Liver (tissue), 9 donors: ENCODE results near the gene NSMF. TPM values are rescaled to one million over a fixed set of nuclear protein-coding genes. Genes with fewer than 3 reads are reported as not detected.
A peak's percentile ranks its signal among the peaks of the same experiment; 100 is the strongest.

Experiments used
- DNase-seq: peaks from one replicate; pipeline ENCODE4 v3.0.0-alpha.2; 2017; ENCODE audit warnings: low spot score
- H3K27ac ChIP-seq, 2 donors: one replicate each; pipeline ENCODE4 v1.7.0; 2013; ENCODE audit warnings: inconsistent platforms in 2 of 2, low read length in 2 of 2, control low read depth in 1 of 2, low read depth in 1 of 2, mild to moderate bottlenecking in 1 of 2
- H3K27me3 ChIP-seq, 4 donors: one replicate each; pipeline versions ENCODE4 v1.6.1 to v1.7.0; 2013; ENCODE audit warnings: low read length in 3 of 4, inconsistent platforms in 1 of 4, mild to moderate bottlenecking in 1 of 4, moderate library complexity in 1 of 4; ENCODE audit not compliant: control insufficient read depth in 4 of 4, insufficient read depth in 4 of 4
- H3K36me3 ChIP-seq, 4 donors: one replicate each; pipeline versions ENCODE4 v1.6.1 to v1.7.0; 2013; ENCODE audit warnings: low read length in 3 of 4, mild to moderate bottlenecking in 3 of 4, low read depth in 1 of 4, moderate library complexity in 1 of 4; ENCODE audit not compliant: control insufficient read depth in 4 of 4, insufficient read depth in 3 of 4
- H3K4me1 ChIP-seq, 4 donors: one replicate each; pipeline versions ENCODE4 v1.6.1 to v1.7.0; 2013; ENCODE audit warnings: low read length in 3 of 4, mild to moderate bottlenecking in 3 of 4, moderate library complexity in 1 of 4; ENCODE audit not compliant: control insufficient read depth in 4 of 4, insufficient read depth in 4 of 4
- H3K4me3 ChIP-seq, 3 donors: one replicate each; pipeline versions ENCODE4 v1.6.1 to v1.7.0; 2013; ENCODE audit warnings: low read length in 3 of 3, control low read depth in 1 of 3, low read depth in 1 of 3, mild to moderate bottlenecking in 1 of 3
- H3K9ac ChIP-seq, 2 donors: one replicate each; pipeline ENCODE4 v1.7.0; 2013; ENCODE audit warnings: low read length in 2 of 2, mild to moderate bottlenecking in 2 of 2, moderate library complexity in 2 of 2, control low read depth in 1 of 2, low read depth in 1 of 2
- H3K9me3 ChIP-seq, 4 donors: one replicate each; pipeline versions ENCODE4 v1.6.1 to v1.7.0; 2013; ENCODE audit warnings: low read length in 3 of 4; ENCODE audit not compliant: control insufficient read depth in 4 of 4
- EGR1 ChIP-seq, 2 donors: IDR thresholded peaks; 2 replicates each; pipeline ENCODE4 v1.6.1; 2016 to 2018; ENCODE audit warnings: antibody characterized with exemption in 2 of 2, low read depth in 2 of 2
- FOXA1 ChIP-seq: IDR thresholded peaks from 2 replicates; pipeline ENCODE4 v1.6.1; 2016; ENCODE audit warnings: antibody characterized with exemption
- FOXA2 ChIP-seq: IDR thresholded peaks from 2 replicates; pipeline ENCODE4 v1.6.1; 2016; ENCODE audit warnings: antibody characterized with exemption
- GABPA ChIP-seq, 2 donors: IDR thresholded peaks in 1 of 2; conservative IDR thresholded peaks in 1 of 2; 2 replicates each; pipeline ENCODE4 v1.6.1; 2016; ENCODE audit warnings: antibody characterized with exemption in 2 of 2, mild to moderate bottlenecking in 1 of 2, moderate library complexity in 1 of 2
- HNF4A ChIP-seq, 2 donors: conservative IDR thresholded peaks; 2 replicates each; pipeline ENCODE4 v1.6.1; 2016; ENCODE audit warnings: antibody characterized with exemption in 2 of 2, mild to moderate bottlenecking in 2 of 2
- HNF4G ChIP-seq: IDR thresholded peaks from 2 replicates; pipeline ENCODE4 v1.6.1; 2016; ENCODE audit warnings: antibody characterized with exemption
- JUND ChIP-seq, 2 donors: IDR thresholded peaks; 2 replicates each; pipeline ENCODE4 v1.6.1; 2016; ENCODE audit warnings: antibody characterized with exemption in 2 of 2
- MAX ChIP-seq: IDR thresholded peaks from 2 replicates; pipeline ENCODE4 v1.6.1; 2016; ENCODE audit warnings: antibody characterized with exemption
- RAD21 ChIP-seq, 2 donors: IDR thresholded peaks; 2 replicates each; pipeline ENCODE4 v1.6.1; 2016; ENCODE audit warnings: antibody characterized with exemption in 2 of 2, mild to moderate bottlenecking in 2 of 2
- RXRA ChIP-seq, 2 donors: IDR thresholded peaks; 2 replicates each; pipeline ENCODE4 v1.6.1; 2017 to 2018; ENCODE audit warnings: antibody characterized with exemption in 2 of 2, mild to moderate bottlenecking in 1 of 2
- SP1 ChIP-seq: IDR thresholded peaks from 2 replicates; pipeline ENCODE4 v1.6.1; 2018; ENCODE audit warnings: antibody characterized with exemption, mild to moderate bottlenecking
- TAF1 ChIP-seq: conservative IDR thresholded peaks from 2 replicates; pipeline ENCODE4 v1.6.1; 2016; ENCODE audit warnings: antibody characterized with exemption, mild to moderate bottlenecking
- YY1 ChIP-seq: IDR thresholded peaks from 2 replicates; pipeline ENCODE4 v1.6.1; 2016; ENCODE audit warnings: antibody characterized with exemption, mild to moderate bottlenecking
- ZBTB33 ChIP-seq: IDR thresholded peaks from 2 replicates; pipeline ENCODE4 v1.6.1; 2016; ENCODE audit warnings: antibody characterized with exemption
- WGBS: extraction: QIAGEN DNeasy Blood & Tissue Kit; methylation state at CpG from one replicate; pipeline ENCODE4 v1.1.7; 2013; 5-methylcytosine and 5-hydroxymethylcytosine counted together
- polyA plus RNA-seq, 2 donors: library from polyadenylated mRNA; stranded (reverse) in 1 of 2; unstranded in 1 of 2; fragments of 200-250 nt in 1 of 2; fragments of >200 nt in 1 of 2; fragmentation: Nextera tagmentation in 1 of 2; extraction: Ambion mirVana in 1 of 2; gene quantifications; one replicate each; pipeline versions ENCODE4 v1.2.1 to v1.2.3, GENCODE V29; 2013 to 2015
- total RNA-seq, 2 donors: library from RNA; depleted of rRNA; stranded (reverse); fragments of >200 nt; gene quantifications; one replicate each; pipeline ENCODE4 v1.2.3, GENCODE V29; 2014
- TF ChIP-seq, protein P1 (sequence below): IDR thresholded peaks from 2 replicates; pipeline ENCODE4 v1.6.1; 2016; ENCODE audit warnings: antibody characterized with exemption
- TF ChIP-seq, protein P2 (sequence below): fragments of 150-350 bp; IDR thresholded peaks from 2 replicates; pipeline ENCODE4 v1.5.1; 2017; ENCODE audit warnings: improper control_type of control experiment, low read depth, low read length; ENCODE audit not compliant: missing input control
- TF ChIP-seq, protein P3 (sequence below): IDR thresholded peaks from 2 replicates; pipeline ENCODE4 v1.6.1; 2016; ENCODE audit warnings: antibody characterized with exemption, mild to moderate bottlenecking
- donor health status: healthy.
- donor health status: healthy.
- donor health status: healthy.
- donor health status: healthy.
- donor health status: healthy.

NSMF gene
- total and polyA plus RNA-seq, 4 donors = 1.7 to 13.5 (median 8.7) TPM

GRCh38 chr9:137460363-137461315 lies 1.5 kb upstream of the NSMF start:
- Histone ChIP-seq H3K36me3 (peaks cover 0 to 6% (median 1%) of the 10 kb centered on the region in 4 donors), H3K27me3 (no peaks in the 10 kb centered on the region), H3K4me3 (no peak overlapping the region), H3K27ac (no peak overlapping the region), H3K9me3 (no peaks in the 10 kb centered on the region), H3K4me1 (peaks cover 8 to 34% (median 23%) of the 10 kb centered on the region in 4 donors), H3K9ac (no peak overlapping the region)
- 96% methylated on average over 31 of the region's 31 CpGs for WGBS
- no peak for TF ChIP-seq HNF4A (conservative IDR thresholded peaks at IDR 0.05)
- TF ChIP-seq HNF4G = no peak
- TF ChIP-seq MAX = no peak
- TF ChIP-seq YY1 = no peak
- TF ChIP-seq, protein P1, sequence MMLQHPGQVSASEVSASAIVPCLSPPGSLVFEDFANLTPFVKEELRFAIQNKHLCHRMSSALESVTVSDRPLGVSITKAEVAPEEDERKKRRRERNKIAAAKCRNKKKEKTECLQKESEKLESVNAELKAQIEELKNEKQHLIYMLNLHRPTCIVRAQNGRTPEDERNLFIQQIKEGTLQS = no peak
- TF ChIP-seq JUND (IDR thresholded peaks at IDR 0.05) = no peak
- no peak for DNase-seq

DNA sequence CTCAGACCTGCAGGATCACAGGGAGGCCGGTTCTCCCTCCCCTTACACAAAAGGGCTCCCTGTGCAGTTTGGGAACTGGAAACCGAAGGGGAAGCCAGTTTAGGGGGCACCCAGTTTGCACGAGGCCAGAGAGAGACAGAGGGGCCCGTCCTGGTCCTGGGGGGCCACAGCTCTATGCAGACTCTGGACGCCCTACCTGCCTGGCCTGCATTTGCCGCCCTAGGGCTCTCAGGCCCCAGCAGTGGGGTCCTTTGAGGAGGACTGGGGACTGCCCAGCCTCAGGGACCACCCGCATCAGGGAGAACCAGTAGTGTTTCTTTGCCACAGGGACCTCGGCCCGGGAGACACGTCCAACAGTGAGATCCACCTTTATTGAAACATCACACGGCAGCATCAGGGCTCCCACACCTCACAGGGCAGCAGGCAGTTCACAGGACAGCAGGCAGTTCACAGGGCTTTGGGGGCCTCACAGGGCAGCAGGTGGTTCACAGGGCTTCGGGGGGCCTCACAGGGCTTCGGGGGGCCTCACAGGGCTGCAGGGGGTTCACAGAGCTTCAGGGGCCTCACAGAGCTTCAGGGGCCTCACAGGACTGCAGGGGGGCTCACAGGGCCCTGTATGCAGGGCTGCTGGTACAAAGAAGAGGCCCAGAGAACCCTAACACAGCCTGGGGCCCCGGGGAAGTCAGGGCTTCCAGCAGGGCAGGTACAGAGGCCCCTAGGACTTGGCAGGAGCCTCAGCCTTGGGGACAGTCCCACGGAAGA lies 648 bp upstream of the NSMF start:
- Histone ChIP-seq H3K27me3 (no peaks in the 10 kb centered on the region), H3K27ac (peak overlapping the region; percentile 39 to 77), H3K9ac (peak overlapping the region; percentile 11 to 50), H3K4me3 (peak overlapping the region in 1 of 3 donors; percentile 79), H3K9me3 (no peaks in the 10 kb centered on the region), H3K36me3 (peaks cover 0 to 6% (median 1%) of the 10 kb centered on the region in 4 donors), H3K4me1 (peaks cover 14 to 43% (median 31%) of the 10 kb centered on the region in 4 donors)
- TF ChIP-seq TAF1 (no peak), JUND (IDR thresholded peaks at IDR 0.05) (no peak), RXRA (IDR thresholded peaks at IDR 0.05) (no peak), ZBTB33 (no peak), HNF4A (conservative IDR thresholded peaks at IDR 0.05) (no peak), FOXA2 (no peak), FOXA1 (no peak), SP1 (no peak), GABPA (IDR thresholded peaks at IDR 0.05 in 1 of 2, conservative IDR thresholded peaks at IDR 0.05 in 1 of 2) (no peak), EGR1 (IDR thresholded peaks at IDR 0.05; ENCODE audit: low read depth in 2 of 2) (no peak), RAD21 (IDR thresholded peaks at IDR 0.05) (no peak), HNF4G (no peak)
- TF ChIP-seq, protein P2, sequence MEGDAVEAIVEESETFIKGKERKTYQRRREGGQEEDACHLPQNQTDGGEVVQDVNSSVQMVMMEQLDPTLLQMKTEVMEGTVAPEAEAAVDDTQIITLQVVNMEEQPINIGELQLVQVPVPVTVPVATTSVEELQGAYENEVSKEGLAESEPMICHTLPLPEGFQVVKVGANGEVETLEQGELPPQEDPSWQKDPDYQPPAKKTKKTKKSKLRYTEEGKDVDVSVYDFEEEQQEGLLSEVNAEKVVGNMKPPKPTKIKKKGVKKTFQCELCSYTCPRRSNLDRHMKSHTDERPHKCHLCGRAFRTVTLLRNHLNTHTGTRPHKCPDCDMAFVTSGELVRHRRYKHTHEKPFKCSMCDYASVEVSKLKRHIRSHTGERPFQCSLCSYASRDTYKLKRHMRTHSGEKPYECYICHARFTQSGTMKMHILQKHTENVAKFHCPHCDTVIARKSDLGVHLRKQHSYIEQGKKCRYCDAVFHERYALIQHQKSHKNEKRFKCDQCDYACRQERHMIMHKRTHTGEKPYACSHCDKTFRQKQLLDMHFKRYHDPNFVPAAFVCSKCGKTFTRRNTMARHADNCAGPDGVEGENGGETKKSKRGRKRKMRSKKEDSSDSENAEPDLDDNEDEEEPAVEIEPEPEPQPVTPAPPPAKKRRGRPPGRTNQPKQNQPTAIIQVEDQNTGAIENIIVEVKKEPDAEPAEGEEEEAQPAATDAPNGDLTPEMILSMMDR = no peak
- TF ChIP-seq, protein P3, sequence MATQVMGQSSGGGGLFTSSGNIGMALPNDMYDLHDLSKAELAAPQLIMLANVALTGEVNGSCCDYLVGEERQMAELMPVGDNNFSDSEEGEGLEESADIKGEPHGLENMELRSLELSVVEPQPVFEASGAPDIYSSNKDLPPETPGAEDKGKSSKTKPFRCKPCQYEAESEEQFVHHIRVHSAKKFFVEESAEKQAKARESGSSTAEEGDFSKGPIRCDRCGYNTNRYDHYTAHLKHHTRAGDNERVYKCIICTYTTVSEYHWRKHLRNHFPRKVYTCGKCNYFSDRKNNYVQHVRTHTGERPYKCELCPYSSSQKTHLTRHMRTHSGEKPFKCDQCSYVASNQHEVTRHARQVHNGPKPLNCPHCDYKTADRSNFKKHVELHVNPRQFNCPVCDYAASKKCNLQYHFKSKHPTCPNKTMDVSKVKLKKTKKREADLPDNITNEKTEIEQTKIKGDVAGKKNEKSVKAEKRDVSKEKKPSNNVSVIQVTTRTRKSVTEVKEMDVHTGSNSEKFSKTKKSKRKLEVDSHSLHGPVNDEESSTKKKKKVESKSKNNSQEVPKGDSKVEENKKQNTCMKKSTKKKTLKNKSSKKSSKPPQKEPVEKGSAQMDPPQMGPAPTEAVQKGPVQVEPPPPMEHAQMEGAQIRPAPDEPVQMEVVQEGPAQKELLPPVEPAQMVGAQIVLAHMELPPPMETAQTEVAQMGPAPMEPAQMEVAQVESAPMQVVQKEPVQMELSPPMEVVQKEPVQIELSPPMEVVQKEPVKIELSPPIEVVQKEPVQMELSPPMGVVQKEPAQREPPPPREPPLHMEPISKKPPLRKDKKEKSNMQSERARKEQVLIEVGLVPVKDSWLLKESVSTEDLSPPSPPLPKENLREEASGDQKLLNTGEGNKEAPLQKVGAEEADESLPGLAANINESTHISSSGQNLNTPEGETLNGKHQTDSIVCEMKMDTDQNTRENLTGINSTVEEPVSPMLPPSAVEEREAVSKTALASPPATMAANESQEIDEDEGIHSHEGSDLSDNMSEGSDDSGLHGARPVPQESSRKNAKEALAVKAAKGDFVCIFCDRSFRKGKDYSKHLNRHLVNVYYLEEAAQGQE = no peak
- 55% methylated on average over 15 of the region's 15 CpGs for WGBS
- DNase-seq = no peak
